ENCODE data around the gene ATOSB.

The ATOSB gene

DNA sequence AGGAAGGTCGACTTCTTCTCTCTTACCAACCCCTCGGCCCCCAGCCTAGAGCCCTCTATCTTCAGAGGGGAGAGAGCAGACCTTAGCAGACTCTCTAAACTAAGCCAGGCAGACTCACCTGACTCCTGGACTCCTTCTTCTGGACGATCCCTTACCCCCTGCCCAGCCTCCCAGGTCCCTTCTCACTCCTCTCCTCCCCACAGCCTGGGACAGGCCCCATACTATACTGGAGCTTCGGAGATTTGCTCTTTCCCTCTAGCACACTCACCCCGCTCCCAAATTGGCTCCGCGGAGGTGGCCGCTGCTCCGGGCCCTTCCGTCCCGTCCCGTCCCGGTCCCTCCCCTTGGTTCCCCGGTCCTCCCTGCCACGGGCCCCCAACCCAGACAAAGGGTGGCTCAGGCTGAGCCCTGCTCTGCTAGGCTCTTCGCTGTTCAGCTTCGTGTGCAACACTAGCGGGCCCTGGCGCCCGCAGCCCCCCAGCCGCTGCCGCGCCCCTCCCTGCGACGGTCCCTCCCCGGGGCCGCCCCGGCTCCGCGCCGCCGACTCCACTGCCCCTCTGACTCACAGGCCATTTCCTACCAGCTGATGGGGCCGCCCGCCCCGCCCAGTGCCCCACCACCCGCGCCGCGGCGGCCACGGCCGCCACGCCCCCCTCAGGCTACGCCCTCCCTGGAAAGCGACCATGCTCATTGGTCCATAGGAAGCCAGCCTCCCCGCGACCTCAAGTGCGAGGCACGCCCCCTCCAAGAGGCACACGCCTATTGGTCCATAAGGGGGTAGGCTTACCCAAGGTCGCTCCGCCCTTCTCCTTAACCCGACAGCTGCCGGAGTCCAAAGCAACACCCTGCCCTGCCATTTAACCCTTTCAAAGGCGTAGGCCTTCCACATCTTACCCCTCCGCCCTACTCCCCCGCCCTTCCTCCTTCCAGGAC, 4.4 kb downstream of the ATOSB start:
- TF ChIP-seq, protein P1, sequence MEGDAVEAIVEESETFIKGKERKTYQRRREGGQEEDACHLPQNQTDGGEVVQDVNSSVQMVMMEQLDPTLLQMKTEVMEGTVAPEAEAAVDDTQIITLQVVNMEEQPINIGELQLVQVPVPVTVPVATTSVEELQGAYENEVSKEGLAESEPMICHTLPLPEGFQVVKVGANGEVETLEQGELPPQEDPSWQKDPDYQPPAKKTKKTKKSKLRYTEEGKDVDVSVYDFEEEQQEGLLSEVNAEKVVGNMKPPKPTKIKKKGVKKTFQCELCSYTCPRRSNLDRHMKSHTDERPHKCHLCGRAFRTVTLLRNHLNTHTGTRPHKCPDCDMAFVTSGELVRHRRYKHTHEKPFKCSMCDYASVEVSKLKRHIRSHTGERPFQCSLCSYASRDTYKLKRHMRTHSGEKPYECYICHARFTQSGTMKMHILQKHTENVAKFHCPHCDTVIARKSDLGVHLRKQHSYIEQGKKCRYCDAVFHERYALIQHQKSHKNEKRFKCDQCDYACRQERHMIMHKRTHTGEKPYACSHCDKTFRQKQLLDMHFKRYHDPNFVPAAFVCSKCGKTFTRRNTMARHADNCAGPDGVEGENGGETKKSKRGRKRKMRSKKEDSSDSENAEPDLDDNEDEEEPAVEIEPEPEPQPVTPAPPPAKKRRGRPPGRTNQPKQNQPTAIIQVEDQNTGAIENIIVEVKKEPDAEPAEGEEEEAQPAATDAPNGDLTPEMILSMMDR (IDR thresholded peaks at IDR 0.05): no peak
- TF ChIP-seq ZFX (IDR thresholded peaks at IDR 0.05; ENCODE audit: borderline replicate concordance): no peak
- peak overlapping the region; percentile 92 for H3K27ac ChIP-seq

DNA sequence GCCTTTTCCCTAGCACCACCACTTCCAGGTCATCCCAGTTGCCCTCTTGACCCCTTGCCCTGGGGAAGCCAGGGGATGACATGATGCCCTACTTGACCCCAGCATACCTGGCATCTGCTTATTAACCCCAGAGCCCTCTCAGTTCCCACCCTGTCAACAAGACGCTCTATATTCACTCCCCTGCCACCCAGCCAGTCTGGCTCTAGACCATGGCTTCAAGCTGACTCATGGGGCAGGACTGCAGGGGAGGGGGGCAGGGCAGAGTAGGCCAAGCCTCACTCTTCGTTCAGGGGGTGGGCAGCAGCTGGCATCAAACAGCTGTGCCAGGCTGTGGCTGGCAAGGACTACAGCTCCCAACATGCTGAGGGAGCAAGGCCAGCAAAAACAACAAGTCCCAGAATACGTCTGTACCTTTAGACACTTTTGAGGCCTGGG, 5.3 kb downstream of the ATOSB start:
- TF ChIP-seq, protein P1 (IDR thresholded peaks at IDR 0.05): no peak
- TF ChIP-seq ZFX (IDR thresholded peaks at IDR 0.05; ENCODE audit: borderline replicate concordance): no peak

DNA sequence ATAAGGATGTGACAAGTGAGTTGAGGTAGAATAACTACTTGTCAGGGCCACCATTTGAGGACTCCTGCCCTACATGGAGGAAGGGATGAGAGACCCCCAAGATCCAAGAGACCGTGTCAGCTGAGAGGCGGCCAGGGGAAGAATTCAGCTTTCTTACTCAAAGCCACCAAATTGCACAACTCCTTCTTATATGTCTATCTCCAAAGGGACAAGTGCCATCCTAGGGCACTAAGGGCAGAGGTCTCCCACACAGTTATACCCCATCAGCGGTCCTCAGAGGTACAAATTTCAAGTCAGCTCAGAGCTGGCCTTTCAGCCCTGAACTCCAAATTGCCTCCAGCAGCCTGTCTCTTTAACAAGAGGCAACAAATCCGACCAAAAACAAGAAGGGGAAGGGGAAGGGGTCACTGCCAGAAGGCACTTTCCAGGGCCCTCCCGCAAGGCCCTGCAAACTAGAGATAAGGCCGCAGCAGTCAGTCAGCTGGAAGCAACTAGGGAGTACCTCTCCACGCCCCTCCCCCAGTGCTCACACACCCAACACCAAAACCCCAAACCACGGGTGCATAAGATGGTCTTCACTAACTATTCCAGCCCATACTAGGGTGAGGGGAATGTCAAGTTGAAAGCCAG, 6.6 kb downstream of the ATOSB start:
- TF ChIP-seq, protein P1 (IDR thresholded peaks at IDR 0.05): no peak
- TF ChIP-seq ZFX (IDR thresholded peaks at IDR 0.05; ENCODE audit: borderline replicate concordance): no peak
- no peak overlapping the region for H3K27ac ChIP-seq

More for the DNA sequence above, 5.3 kb downstream of the ATOSB start:
- H3K27ac ChIP-seq: peak overlapping the region; percentile 92; the same call in 1 of the 2 replicates

DNA sequence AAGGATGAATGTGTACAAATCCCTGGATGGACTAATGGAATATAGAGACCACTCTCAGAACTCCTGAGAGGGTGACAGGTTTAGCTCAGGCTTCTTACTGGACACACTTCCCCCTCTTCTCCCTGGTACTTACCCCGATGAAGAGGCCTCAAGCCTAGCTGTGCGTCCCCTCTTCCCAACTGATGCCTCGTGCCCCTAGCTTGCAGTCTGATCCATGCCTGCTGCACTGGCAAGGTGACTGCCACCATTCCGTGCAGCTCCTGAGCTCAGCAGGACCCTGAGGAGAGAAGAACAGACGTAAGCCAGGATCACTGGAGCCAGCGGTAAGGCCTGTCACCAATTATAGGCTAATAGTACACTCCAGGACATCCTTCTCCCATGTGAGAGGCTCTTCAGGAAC, 7.2 kb downstream of the ATOSB start:
- TF ChIP-seq, protein P1 (IDR thresholded peaks at IDR 0.05): no peak
- TF ChIP-seq ZFX (IDR thresholded peaks at IDR 0.05; ENCODE audit: borderline replicate concordance): no peak
- H3K27ac ChIP-seq: no peak overlapping the region

DNA sequence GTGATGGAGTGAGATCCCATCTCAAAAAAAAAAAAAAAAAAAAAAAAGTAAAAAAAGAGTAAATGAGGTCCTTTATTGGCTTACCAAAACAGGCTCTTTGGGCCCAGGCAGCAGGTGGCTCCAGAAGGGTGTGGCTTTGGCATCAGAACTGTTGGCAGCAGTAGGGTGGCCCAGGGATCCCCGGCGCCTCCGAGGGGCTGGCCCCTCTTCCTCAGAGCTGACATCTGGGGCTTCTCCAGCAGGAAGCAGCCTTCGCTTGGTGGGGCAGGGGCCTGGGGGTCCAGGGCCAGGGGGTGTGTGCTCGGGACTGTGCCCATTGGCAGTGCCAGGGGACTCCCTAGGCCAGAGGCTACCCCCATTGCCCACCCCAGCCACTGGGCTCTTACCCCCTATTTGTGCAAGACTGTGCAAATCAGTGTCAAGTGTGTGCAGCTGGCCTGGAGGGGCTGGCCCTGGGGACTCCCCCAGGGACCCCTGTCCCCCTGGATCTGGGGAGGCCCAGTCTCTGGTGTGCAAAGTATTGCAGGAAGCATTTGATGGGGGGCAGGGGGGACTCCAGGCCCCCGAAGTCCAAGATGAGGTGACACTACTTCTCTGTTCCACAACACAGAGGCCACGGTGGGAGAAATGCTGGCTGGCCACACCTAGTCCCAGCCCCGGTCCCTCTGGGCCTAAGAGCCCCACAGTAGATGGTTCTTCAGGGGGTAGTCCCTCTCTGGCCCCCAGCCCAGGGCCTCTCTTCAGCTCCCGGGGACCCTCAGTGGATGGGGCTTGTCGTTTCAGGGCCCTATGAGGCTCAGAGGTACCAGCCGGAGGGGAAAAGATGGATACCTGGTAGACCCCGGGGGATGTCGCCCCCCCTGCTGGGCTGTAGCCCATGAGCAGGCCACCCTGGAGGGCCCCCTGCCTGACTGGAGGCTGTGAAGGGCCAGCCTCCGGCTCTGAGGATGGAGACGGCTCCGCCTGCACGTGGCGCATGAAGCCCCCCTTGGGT, 8.1 kb downstream of the ATOSB start:
- no peak for TF ChIP-seq ZFX (IDR thresholded peaks at IDR 0.05; ENCODE audit: borderline replicate concordance)
- TF ChIP-seq, protein P1 (IDR thresholded peaks at IDR 0.05): no peak
- H3K27ac ChIP-seq: no peak overlapping the region

DNA sequence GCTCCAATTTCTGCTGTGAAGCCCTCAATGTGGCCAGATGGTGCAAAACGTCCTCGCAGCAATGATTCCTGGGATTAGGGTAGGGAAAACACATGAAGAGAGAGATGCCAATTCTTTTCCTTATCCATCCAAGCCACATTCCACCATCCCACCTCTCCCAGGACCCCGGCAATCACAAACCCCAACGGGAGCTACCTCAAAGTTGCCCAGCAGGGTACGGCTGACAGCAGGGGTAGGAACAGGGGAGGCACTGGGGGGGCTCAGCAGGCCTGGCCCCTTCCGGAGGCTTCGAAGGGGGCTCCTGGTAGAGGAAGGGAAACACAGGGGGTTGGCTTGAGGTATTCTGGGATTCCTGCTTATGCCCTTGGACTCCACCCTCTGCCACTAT, 9.3 kb downstream of the ATOSB start:
- H3K27ac ChIP-seq: no peak overlapping the region
- no peak for TF ChIP-seq ZFX (IDR thresholded peaks at IDR 0.05; ENCODE audit: borderline replicate concordance)
- TF ChIP-seq, protein P1 (IDR thresholded peaks at IDR 0.05): no peak

Data from 22Rv1 (cell line).